HG03457 (cell line): ENCODE results near the gene TBC1D3H.
"Not testable (repeated sequence)": the region's sequence is repeated elsewhere in the genome, so short reads cannot be mapped to it uniquely, and the experiment has no call there.

ENCODE experiments used
- ATAC-seq: cut with Tn5 transposase; IDR thresholded peaks from one replicate; pipeline ENCODE4 v1.9.1; 2021; ENCODE audit warnings: moderate number of reproducible peaks; ENCODE audit not compliant: unreplicated experiment

TBC1D3H gene

DNA sequence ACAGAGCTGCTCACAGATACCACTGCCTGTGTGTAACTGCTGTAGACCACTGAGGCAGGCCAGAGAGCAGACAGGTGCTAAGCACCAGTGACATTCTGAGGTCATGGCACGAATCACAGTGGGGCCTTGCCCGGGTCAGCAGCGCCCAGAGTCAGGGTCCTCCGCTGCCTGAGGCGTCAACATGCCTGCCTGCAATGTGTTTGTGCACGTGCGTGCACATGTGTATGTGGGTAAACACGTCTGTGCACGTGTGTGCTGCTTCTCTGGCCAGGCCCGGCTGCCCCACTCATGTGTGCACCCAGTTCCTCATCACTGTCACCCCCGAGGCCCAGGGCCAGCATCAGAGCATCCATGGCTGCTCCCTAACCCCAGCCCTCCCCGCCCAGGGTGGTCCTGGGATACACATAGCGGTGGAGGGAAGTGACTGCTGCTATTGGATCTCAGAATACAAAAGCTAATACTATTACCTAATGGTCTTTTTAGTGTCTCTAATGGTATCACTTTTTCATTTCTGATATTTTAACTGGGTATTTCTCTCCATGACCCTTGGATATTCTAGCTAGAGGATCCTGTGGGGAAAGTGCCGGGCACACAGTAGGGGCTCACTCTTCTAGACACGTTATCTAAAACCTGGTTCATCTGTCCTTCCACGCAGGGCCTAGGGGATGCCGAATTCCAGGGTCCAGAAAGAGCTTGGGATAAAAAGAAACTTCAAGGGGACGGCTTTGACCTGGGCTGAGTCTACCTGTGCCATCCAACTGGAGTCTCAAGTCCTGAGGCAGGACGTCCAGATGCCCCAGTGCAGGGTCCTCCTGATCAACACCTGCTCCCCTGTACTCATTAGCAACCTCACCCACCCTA lies at the start of gene TBC1D3H:
TBC1D3H (minus strand) TSS at position 51 of the 861 bp plus-strand sequence. CDS start 1,540 bp downstream, outside the sequence.
- ATAC-seq, result not testable (repeated sequence)

DNA sequence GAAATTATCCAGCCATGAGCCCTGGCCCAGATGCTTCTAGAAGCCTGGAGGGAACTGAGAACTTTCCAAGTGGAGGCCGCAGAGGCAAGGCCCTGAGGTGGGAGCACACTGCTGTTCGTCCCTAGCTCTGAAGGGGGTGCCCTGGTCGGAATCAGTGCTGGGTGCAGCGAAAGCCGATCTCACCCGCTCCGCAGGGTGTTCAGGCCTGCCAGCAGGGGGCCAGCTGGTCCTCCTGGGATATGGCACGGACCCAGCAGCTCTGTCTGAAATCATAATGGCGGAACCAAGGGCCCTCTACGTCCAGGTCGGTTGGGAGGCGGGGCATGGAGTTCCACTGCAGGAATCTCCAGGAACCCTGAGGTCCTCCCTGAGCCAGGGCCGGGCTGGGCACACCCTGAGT lies 40.7 kb upstream of the TBC1D3H start:
- not testable (repeated sequence) for ATAC-seq

DNA sequence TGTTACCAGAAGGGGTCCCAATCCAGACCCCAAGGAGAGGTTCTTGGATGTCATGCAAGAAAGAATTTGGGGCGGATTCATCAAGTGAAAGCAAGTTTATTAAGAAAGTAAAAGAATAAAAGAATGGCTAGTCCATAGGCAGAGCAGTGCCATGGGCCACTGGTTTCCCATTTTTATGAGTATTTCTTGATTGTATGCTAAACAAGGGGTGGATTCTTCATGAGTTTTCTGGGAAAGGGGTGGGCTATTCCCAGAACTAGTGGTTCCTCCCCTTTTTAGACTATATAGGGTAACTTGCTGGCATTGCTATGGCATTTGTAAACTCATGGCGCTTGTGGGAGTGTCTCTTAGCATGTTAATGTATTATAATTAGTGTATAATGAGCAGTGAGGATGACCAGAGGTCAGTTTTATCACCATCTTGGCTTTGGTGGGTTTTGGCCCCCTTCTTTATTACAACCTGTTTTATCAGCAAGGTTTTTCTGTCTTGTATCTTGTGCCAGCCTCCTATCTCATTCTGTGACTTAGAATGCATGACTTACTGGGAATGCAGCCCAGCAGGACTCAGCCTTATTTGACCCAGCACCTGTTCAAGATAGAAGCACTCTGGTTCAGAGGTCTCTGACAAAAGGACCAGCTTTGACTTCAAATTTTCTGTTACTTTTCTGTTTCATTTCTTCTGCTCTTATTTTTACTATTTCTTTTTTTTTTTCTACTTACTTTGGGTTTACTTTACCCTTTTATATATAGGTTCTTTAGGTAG lies 27.1 kb upstream of the TBC1D3H start:
- not testable (repeated sequence) for ATAC-seq

DNA sequence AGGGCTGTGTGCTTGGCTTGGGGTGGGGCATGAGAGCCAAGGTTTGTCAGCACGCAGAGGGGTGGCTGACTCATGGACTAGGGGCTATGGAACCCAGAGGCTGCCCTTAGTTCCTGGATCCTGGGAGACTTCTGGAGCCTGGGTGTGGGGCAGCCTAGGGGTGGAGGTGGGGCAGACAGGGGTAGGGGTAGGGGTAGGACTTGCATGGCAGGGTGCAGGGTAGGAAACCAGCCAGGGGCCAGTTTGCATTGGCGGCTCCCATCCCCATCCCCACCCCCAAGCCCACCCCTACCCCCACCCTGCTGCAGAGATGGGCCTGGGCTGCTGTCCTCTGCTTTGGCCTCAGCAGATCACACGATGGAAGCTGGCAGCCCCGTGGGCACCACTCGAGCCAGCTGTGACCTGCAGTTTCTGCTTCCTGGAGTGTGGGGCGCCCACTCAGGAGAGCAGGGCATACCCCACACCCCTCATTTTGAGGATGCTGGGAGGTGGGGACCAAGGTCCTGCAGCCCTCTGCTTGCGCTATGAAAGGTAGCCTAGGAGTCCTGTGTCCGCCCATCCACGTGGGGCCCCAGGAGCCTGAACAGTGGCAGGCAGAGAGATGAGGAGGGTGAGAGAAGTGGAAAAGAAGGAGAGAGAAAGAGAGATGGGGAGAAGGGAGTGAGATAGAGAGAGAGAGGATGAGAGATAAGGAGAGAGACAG lies 2.9 kb upstream of the TBC1D3H start:
- not testable (repeated sequence) for ATAC-seq

DNA sequence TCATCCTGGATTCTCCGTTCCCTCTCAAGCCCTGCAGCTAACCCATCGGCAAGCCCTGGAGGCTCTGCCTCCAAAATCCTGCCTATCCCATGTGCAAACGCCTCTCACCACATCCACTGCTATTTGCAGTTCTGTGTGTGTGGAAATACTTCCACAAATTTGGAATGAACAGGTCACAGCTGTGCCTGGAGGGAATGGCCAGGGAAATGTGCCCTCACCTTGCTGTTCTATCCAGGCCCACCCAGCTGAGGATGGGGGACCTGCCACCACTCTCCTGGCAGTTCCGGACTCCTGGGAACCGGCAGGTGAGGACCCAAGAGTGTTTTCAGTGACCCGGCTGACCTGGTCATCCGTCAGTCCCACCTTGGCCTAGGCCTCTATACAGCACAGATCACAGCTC lies 12.3 kb downstream of the TBC1D3H start:
- not testable (repeated sequence) for ATAC-seq

DNA sequence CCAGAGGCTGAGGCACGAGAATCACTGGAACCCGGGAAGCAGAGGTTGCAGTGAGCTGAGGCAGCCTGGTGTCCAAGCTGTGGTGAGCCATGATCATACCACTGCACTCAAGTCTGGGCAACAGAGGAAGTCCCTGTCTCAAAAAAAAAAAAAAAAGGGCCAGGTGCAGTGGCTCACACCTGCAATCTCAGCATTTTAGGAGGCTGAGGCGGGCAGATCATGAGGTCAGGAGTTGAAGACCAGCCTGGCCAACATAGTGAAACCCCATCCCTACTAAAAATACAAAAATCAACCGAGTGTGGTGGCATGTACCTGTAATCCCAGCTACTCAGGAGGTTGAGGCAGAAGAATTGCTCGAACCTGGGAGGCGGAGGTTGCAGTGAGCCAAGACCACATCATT lies 25.7 kb downstream of the TBC1D3H start:
- not testable (repeated sequence) for ATAC-seq
